Immature natural killer cell (primary cell): ENCODE results near the gene GPC3. TPM values are rescaled to one million over a fixed set of nuclear protein-coding genes. Genes with fewer than 3 reads are reported as not detected.
"Not testable (repeated sequence)": the region's sequence is repeated elsewhere in the genome, so short reads cannot be mapped to it uniquely, and the experiment has no call there.

Experiments
- DNase-seq, 3 donors: peaks; one replicate each; pipeline ENCODE4 v3.0.0; 2022; ENCODE audit warnings: mixed read lengths in 1 of 3
- H3K27ac Mint-ChIP-seq, 6 donors: one replicate each; pipeline ENCODE4 v1.8.0; 2020; ENCODE audit warnings: mixed read lengths in 6 of 6, mild to moderate bottlenecking in 5 of 6, inconsistent platforms in 4 of 6, moderate library complexity in 3 of 6
- H3K27me3 Mint-ChIP-seq, 3 donors: one replicate each; pipeline ENCODE4 v1.8.0; 2020 to 2021; ENCODE audit warnings: low read depth in 3 of 3, mild to moderate bottlenecking in 3 of 3, mixed read lengths in 3 of 3, moderate library complexity in 3 of 3, inconsistent platforms in 1 of 3
- H3K36me3 Mint-ChIP-seq, 3 donors: one replicate each; pipeline ENCODE4 v1.8.0; 2020; ENCODE audit warnings: mixed read lengths in 3 of 3, inconsistent platforms in 2 of 3, mild to moderate bottlenecking in 2 of 3
- H3K4me1 Mint-ChIP-seq, 2 donors: one replicate each; pipeline ENCODE4 v1.8.0; 2020; ENCODE audit warnings: inconsistent platforms in 2 of 2, mild to moderate bottlenecking in 2 of 2, mixed read lengths in 2 of 2, moderate library complexity in 1 of 2
- H3K4me3 Mint-ChIP-seq, 5 donors: one replicate each; pipeline ENCODE4 v1.8.0; 2020; ENCODE audit warnings: mild to moderate bottlenecking in 5 of 5, mixed read lengths in 5 of 5, inconsistent platforms in 3 of 5, moderate library complexity in 3 of 5
- H3K9me3 Mint-ChIP-seq, 6 donors: one replicate each; pipeline ENCODE4 v1.8.0; 2020; ENCODE audit warnings: mild to moderate bottlenecking in 6 of 6, mixed read lengths in 6 of 6, inconsistent platforms in 4 of 6, moderate library complexity in 3 of 6
- polyA plus RNA-seq, 3 donors: library from polyadenylated mRNA; unstranded; fragments of 300-500 nt; fragmentation: Illumina TruSeq; gene quantifications; one replicate each; pipeline ENCODE4 v1.2.3, GENCODE V29; 2021

The GPC3 gene
- polyA plus RNA-seq, 3 donors from 2014 or later, result not detected

DNA sequence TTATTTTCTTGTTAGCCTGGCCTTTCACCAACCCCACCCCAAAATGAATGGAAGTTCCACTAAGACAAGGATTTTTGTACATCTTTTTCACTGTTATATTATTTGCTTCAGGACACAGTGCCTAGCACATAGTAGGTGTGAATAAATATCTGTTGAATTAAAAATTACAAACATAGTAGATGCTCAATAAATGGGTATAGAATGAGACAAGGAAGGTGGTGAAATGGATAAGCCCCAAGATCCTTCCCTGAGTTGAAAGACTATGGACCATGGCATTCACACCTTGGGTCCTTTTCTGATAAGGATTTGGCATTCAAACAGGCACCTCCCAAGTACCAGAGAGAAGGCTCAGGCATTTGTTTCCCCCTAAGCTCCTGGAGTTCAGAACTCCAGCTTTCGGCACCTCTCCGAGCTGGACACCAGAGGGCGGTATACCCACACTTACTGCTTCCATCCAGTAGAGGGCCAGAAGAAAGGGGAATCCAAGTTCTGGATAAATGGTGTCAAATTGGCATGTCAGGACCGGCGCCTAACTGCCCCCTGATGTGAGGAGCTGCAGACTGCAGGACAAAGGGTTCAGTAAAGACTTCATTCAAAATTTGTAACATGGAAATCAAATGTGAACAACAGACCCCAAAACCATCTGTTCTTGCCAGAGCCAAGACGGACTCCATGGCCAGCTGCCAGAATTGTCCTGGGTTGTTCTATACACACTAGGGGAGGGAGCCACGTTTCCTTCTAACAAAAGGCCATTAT is 193.0 kb downstream of the GPC3 start:
- H3K27ac Mint-ChIP-seq, result no peak overlapping the region
- H3K9me3 Mint-ChIP-seq, result no peaks in the 10 kb centered on the region
- no peaks in the 10 kb centered on the region for H3K4me1 Mint-ChIP-seq
- H3K27me3 Mint-ChIP-seq, result peaks cover 0 to 6% (median 4%) of the 10 kb centered on the region in 3 donors
- peak; percentile 46 to 56 (median 52) for DNase-seq
- H3K4me3 Mint-ChIP-seq, result no peak overlapping the region
- no peaks in the 10 kb centered on the region for H3K36me3 Mint-ChIP-seq

DNA sequence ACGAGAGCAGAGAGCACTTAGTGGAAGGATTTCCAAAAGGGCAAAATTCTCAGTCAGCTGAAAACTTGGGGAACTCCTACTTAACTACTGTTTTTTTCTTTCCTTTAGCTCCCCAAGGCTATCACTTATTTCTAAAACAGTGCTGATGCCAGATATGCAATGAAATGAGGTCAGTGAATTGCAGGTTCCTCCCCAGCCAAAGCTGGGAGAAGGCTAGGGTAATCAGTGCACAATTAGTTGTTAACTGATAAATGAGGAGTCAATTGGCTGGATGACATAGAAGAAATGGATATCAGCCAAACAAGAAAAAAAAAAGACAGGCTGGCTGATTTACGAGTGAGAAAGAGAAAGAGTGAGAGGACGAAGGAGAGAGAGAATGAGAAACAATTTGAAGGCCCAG is 195.6 kb downstream of the GPC3 start:
- no peak for DNase-seq
- Mint-ChIP-seq H3K4me3 (no peak overlapping the region), H3K27me3 (peaks cover 2 to 6% (median 5%) of the 10 kb centered on the region in 3 donors), H3K4me1 (no peaks in the 10 kb centered on the region), H3K36me3 (no peaks in the 10 kb centered on the region), H3K27ac (no peak overlapping the region), H3K9me3 (no peaks in the 10 kb centered on the region)

DNA sequence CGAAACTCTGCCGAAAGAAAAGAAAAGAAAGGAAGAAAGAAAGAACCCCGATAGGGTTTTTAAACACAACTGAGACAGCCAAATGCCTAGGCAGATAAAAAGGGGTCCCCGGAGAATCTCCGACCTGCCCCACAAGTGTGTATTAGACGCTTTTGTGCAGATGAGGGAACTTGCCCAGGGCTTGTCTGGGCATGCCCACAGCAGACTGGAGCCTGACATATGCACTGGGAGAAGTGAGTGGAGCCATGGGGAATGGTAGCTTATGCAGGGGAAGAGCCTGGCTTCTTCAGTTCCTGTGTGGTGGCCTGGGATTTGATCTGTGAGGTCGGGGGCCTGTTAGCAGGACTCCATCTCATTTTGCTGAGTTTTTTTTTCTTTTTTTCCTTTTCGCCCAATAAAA is 199.0 kb downstream of the GPC3 start:
- Mint-ChIP-seq H3K4me1 (no peaks in the 10 kb centered on the region), H3K27ac (no peak overlapping the region), H3K27me3 (peaks cover 4 to 7% (median 6%) of the 10 kb centered on the region in 3 donors), H3K4me3 (no peak overlapping the region), H3K9me3 (no peaks in the 10 kb centered on the region), H3K36me3 (no peaks in the 10 kb centered on the region)
- no peak for DNase-seq

DNA sequence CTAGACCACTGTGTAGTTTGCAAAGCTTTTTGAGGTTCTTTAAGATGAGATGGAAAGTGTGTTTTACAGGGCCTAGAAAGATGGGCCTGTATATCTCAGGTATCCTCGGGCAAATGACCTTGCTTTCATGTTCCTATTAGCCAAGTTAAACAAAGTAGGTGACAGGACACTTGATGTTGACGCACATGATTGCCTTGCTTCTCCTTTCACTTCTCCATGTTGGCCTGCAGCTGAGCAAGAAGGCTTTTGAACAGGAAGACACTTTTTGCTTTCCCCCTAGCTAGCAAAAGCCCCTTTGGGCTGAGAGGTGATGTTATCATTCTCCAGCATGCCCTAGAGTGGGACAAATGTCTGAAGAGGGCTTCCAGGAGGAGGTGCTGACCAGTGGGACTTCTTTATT is 202.1 kb downstream of the GPC3 start:
- Mint-ChIP-seq H3K4me1 (no peaks in the 10 kb centered on the region), H3K4me3 (no peak overlapping the region), H3K27me3 (peaks cover 4 to 6% (median 5%) of the 10 kb centered on the region in 3 donors), H3K36me3 (no peaks in the 10 kb centered on the region), H3K27ac (no peak overlapping the region), H3K9me3 (no peaks in the 10 kb centered on the region)
- DNase-seq, result no peak

DNA sequence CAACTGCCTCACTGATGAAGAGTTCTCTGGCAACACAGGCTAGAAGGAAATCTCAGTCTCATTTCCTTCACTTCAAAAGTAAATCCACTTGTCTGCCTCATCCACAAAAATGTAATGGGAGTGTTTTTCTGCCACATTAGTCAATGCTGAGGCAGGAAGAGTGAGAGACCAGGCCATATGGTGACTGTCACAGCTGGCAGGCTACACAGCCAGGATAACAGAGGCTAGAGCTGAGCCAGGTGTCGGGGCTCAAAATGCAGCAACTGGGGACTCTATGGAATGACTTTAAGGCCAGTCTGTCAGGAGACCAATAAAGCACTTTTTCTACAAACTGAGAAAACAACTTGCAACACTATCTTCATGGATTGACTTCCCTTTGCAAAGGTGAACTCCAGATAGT is 204.2 kb downstream of the GPC3 start:
- no peak for DNase-seq
- H3K4me1 Mint-ChIP-seq, result no peaks in the 10 kb centered on the region
- H3K27ac Mint-ChIP-seq, result no peak overlapping the region
- H3K36me3 Mint-ChIP-seq, result no peaks in the 10 kb centered on the region
- no peaks in the 10 kb centered on the region for H3K9me3 Mint-ChIP-seq
- H3K4me3 Mint-ChIP-seq, result no peak overlapping the region
- H3K27me3 Mint-ChIP-seq, result peaks cover 2 to 8% (median 4%) of the 10 kb centered on the region in 3 donors

DNA sequence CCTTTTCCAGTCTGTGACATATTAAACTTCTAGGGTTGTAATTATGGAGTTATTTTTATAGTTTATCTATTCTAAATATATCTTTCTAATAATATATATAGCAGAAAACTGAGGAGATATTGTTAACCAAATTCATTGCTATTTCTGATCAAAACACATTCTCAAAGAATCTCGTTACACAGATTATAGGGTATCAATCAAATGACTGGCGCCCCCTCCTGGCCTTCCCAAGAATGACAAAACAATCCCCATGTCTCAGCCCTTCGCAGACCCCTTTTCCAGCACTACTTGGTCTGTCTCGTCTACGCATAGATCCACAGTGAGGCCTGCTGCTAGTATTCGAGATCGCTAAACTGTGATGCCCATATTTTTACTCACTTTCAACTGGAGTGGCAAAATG is 209.3 kb downstream of the GPC3 start:
- peaks cover 0 to 5% (median 3%) of the 10 kb centered on the region in 3 donors for H3K27me3 Mint-ChIP-seq
- no peak overlapping the region for H3K4me3 Mint-ChIP-seq
- H3K4me1 Mint-ChIP-seq, result no peaks in the 10 kb centered on the region

DNA sequence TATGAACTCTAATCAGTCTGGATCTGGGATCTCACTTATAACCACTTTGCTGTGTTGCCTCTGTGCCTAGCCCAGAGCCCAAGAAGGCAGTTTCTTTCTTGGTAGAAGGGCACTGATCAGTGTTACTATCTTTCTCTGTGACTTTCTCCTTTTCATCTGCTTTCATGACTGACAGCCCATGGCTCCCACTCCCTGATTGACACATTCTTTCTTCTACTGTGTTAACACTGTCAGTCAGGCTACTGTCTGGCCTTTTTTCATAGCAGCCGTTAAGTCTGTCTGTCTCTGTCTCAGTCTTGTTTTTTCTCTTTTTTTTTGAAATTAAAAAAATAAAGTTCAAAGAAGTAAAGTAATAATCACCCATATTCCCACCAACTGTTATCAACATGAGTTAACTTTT is 210.6 kb downstream of the GPC3 start:
- H3K27ac Mint-ChIP-seq, result no peak overlapping the region
- no peak overlapping the region for H3K4me3 Mint-ChIP-seq
- peaks cover 0 to 5% (median 3%) of the 10 kb centered on the region in 3 donors for H3K27me3 Mint-ChIP-seq
- H3K9me3 Mint-ChIP-seq, result no peaks in the 10 kb centered on the region
- DNase-seq, result no peak
- H3K4me1 Mint-ChIP-seq, result no peaks in the 10 kb centered on the region
- no peaks in the 10 kb centered on the region for H3K36me3 Mint-ChIP-seq

More for the DNA sequence above, 209.3 kb downstream of the GPC3 start:
- Mint-ChIP-seq H3K36me3 (no peaks in the 10 kb centered on the region), H3K27ac (no peak overlapping the region), H3K9me3 (no peaks in the 10 kb centered on the region)
- peak in 1 of 3 donors; percentile 3 for DNase-seq

DNA sequence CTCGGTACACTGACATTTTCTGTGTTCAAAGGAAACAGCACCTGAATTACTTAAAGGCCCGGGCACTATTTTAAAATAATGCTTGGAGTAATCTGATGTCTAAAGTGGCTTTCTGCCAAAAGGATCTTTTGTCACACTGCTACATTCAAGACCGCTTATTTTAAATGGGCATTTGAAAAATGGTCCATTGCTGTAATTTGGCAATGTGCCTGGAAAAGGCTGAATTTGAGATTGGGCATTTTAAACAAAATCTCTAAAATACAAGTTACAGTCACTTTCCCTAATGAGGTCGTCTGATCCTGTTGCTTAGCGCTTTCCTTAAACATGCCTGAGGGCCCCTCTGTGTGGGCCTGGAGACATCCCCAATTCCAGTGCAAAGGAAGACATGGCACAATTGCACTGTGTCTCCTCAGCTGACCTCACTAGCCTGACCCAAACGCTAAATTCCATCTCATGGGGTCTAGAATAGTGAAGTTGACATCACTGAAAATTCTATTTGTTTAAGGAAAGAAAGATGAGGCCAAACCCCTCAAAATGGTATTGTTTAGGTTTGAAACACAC is 214.2 kb downstream of the GPC3 start:
- Mint-ChIP-seq H3K27me3 (peaks cover 0 to 2% (median 0%) of the 10 kb centered on the region in 3 donors), H3K4me3 (no peak overlapping the region), H3K36me3 (no peaks in the 10 kb centered on the region), H3K27ac (no peak overlapping the region), H3K9me3 (no peaks in the 10 kb centered on the region), H3K4me1 (no peaks in the 10 kb centered on the region)
- DNase-seq, result no peak

DNA sequence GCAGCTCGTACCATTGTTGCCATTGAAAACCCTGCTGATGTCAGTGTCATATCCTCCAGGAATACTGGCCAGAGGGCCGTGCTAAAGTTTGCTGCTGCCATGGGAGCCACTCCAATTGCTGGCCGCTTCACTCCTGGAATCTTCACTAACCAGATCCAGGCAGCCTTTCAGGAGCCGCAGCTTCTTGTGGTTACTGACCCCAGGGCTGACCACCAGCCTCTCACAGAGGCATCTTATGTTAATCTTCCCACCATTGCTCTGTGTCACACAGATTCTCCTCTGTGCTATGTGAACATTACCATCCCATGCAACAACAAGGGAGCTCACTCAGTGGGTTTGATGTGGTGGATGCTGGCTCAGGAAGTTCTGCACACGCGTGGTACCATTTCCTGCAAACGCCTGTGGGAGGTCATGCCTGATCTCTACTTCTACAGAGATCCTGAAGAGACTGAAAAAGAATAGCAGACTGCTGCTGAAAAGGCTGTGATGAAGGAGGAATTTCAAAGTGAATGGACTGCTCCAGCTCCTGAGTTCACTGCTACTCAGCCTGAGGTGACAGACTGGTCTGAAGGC is 222.3 kb downstream of the GPC3 start:
- H3K27me3 Mint-ChIP-seq, result peaks cover 2 to 12% (median 5%) of the 10 kb centered on the region in 3 donors
- not testable (repeated sequence) for H3K4me3 Mint-ChIP-seq, H3K9me3 Mint-ChIP-seq, H3K27ac Mint-ChIP-seq, H3K4me1 Mint-ChIP-seq, DNase-seq, H3K36me3 Mint-ChIP-seq

DNA sequence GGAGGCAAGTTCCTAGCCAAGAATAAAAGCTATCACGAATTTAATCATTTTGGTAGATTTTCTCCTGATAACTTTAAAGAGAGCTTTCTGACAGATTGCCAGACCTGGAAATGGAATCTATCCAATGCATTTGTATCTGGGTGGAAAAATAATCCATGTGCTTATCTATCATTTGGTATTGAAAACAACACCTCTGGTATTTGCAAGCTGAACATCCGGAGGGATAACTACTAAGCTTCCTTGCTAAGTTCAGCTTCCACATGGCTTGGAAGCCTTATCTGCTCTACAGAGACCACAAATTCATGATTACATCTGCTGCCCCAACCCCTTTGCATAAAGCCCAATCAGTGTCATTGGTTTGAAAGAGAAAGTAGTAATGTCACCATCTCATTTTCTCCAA is 230.7 kb downstream of the GPC3 start:
- Mint-ChIP-seq H3K27me3 (peaks cover under 1 to 10% (median 4%) of the 10 kb centered on the region in 3 donors), H3K27ac (no peak overlapping the region)
- DNase-seq, result no peak

DNA sequence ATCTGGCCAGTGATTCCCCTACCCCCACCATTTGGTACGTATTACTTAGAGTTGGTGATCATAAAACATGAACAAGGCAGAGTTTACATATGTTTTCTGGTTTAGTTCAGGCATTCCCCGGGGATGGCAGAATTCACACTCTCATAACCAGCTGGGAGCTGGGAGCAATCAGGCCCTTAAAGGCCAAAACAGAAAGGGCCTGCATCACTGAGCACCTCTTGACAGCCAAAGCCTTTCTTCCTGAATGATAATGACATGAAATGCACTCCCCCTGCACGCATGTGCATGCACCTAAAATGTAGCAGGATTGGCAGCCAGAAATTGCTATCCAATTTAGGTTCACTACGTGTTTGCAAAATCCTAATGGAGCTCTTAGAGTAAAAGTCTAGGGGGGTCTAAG is 235.4 kb downstream of the GPC3 start:
- Mint-ChIP-seq H3K4me3 (no peak overlapping the region), H3K36me3 (no peaks in the 10 kb centered on the region), H3K4me1 (no peaks in the 10 kb centered on the region), H3K9me3 (no peaks in the 10 kb centered on the region), H3K27ac (no peak overlapping the region), H3K27me3 (peaks cover 0 to 10% (median 2%) of the 10 kb centered on the region in 3 donors)
- DNase-seq, result no peak

More for the DNA sequence above, 230.7 kb downstream of the GPC3 start:
- Mint-ChIP-seq H3K36me3 (no peaks in the 10 kb centered on the region), H3K9me3 (no peaks in the 10 kb centered on the region), H3K4me3 (no peak overlapping the region), H3K4me1 (no peaks in the 10 kb centered on the region)

DNA sequence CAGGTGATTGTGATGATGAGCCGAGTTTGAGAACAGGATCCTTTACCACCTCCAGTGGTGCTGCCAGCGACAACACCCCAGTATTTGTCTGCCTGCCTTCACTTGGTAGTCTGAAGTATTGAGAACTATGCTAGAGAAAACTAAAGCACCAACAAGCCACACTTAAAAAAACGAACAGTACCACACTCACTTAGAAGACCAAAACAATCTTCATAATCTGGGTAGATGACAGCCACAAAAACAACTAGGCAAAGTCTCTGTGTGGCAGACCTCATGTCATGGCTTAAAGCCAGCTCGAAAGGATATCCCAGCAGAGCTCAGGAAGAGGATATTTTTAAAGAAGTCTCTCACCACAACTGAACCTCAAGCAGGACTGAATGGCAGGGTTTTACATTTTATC is 236.0 kb downstream of the GPC3 start:
- no peaks in the 10 kb centered on the region for H3K9me3 Mint-ChIP-seq
- no peaks in the 10 kb centered on the region for H3K36me3 Mint-ChIP-seq
- H3K27ac Mint-ChIP-seq, result no peak overlapping the region
- peaks cover 0 to 12% (median 0%) of the 10 kb centered on the region in 3 donors for H3K27me3 Mint-ChIP-seq
- no peaks in the 10 kb centered on the region for H3K4me1 Mint-ChIP-seq
- DNase-seq, result no peak
- H3K4me3 Mint-ChIP-seq, result no peak overlapping the region

DNA sequence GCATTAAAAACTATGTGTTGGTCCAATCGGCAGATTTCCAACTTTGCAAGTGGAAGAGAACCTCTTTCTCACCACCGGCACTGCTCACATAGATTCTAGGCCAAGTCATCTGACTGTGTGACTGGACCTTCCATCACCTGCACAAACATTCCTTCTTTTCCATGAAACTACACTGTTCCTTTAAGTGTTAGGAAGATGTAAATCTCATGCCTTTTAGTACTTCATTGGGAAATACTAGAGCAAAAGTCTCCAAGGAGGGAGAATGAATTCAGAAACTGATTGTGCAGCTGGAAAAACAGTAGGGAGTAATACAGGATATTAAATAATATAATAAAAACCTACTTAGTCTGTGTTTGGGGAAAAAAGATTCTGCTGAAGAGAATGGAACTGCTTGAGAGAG is 238.2 kb downstream of the GPC3 start:
- Mint-ChIP-seq H3K4me3 (no peak overlapping the region), H3K36me3 (no peaks in the 10 kb centered on the region), H3K27ac (no peak overlapping the region), H3K9me3 (peaks cover 0 to 2% (median 0%) of the 10 kb centered on the region in 6 donors), H3K27me3 (peaks cover 0 to 9% (median 0%) of the 10 kb centered on the region in 3 donors), H3K4me1 (no peaks in the 10 kb centered on the region)
- DNase-seq, result no peak

DNA sequence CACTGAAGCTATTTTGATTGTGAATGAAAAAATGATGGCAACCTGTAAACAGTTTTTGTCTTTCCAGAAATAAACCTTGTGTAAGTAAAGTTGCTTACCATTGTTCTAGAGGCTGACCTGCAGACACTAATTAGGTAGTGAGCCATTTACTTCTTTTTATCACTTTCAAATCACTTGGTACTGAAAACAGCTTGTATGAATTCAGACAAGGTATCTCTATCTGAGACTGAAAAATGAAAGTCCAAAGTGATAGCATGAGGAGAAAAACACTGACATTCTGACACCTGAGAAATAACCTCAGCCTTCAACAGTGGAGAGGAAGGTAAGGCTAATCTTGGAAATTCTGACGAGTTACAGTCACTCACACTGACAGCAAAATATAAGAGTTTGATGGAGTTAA is 238.8 kb downstream of the GPC3 start:
- Mint-ChIP-seq H3K36me3 (no peaks in the 10 kb centered on the region), H3K9me3 (peaks cover 0 to 2% (median 0%) of the 10 kb centered on the region in 6 donors), H3K27me3 (peaks cover 0 to 9% (median 0%) of the 10 kb centered on the region in 3 donors), H3K4me1 (no peaks in the 10 kb centered on the region), H3K4me3 (no peak overlapping the region), H3K27ac (no peak overlapping the region)
- no peak for DNase-seq
